HG02938 (cell line): ENCODE data around the gene CPTP.

Experiments used
- ATAC-seq: cut with Tn5 transposase; IDR thresholded peaks from one replicate; pipeline ENCODE4 v1.9.1; 2021; ENCODE audit warnings: mild to moderate bottlenecking, moderate library complexity; ENCODE audit not compliant: unreplicated experiment

CPTP gene

GRCh38 chr1:1317420-1317819 lies 7.2 kb upstream of the CPTP start:
- no peak for ATAC-seq

- no peak for ATAC-seq
These were observed 6.4 kb upstream of the CPTP start for GRCh38 chr1:1318131-1318652.

- ATAC-seq: no peak
These were observed 5.6 kb upstream of the CPTP start for GRCh38 chr1:1318777-1319645.

- no peak for ATAC-seq
These were observed 5.0 kb upstream of the CPTP start for GRCh38 chr1:1319646-1319941.

GRCh38 chr1:1320666-1321448 lies 3.7 kb upstream of the CPTP start:
- ATAC-seq: no peak

GRCh38 chr1:1321477-1321876 lies 3.1 kb upstream of the CPTP start:
- ATAC-seq: no peak

GRCh38 chr1:1322418-1322817 lies 2.2 kb upstream of the CPTP start:
- ATAC-seq: no peak

GRCh38 chr1:1322952-1323351 lies 1.6 kb upstream of the CPTP start:
- ATAC-seq: no peak

GRCh38 chr1:1324084-1324523 lies 498 bp upstream of the CPTP start:
- peak; percentile 27 for ATAC-seq

- ATAC-seq: no peak
These were observed 879 bp downstream of the CPTP start for GRCh38 chr1:1325288-1326074.

GRCh38 chr1:1326075-1326605 lies 1.5 kb downstream of the CPTP start:
- no peak for ATAC-seq

- ATAC-seq: no peak
These were observed 2.7 kb downstream of the CPTP start for GRCh38 chr1:1327291-1327690.

GRCh38 chr1:1328254-1328653 lies 3.7 kb downstream of the CPTP start:
- ATAC-seq: no peak

GRCh38 chr1:1329304-1330210 lies 5.0 kb downstream of the CPTP start:
- no peak for ATAC-seq

GRCh38 chr1:1330366-1331067 lies 5.9 kb downstream of the CPTP start:
- no peak for ATAC-seq

- no peak for ATAC-seq
These were observed 6.7 kb downstream of the CPTP start, which contains the start of gene TAS1R3 for GRCh38 chr1:1331068-1331965. TAS1R3 (plus strand) TSS chr1:1331280; CDS start chr1:1331346, 66 bp downstream.

- ATAC-seq: no peak
These were observed 7.6 kb downstream of the CPTP start for GRCh38 chr1:1332031-1332755.
